ENCODE data around the gene HDAC7. TPM values are rescaled to one million over a fixed set of nuclear protein-coding genes. Genes with fewer than 3 reads are reported as not detected.

HDAC7 gene
- total RNA-seq, 1 donor from 2014 or later, result 7.1 TPM

- FAIRE-seq (no peak), DNase-seq (ENCODE audit: low read depth) (no peak)
- H3K4me3 ChIP-seq (ENCODE audit: low read depth, low read length), result no peak overlapping the region
- TF ChIP-seq CTCF (IDR thresholded peaks at IDR 0.05; ENCODE audit: insufficient read depth, low read length, severe bottlenecking), result no peak
- no peaks in the 10 kb centered on the region for H3K27me3 ChIP-seq (ENCODE audit: control insufficient read depth, insufficient read depth, low read length)
- peaks cover 10% of the 10 kb centered on the region for H3K36me3 ChIP-seq (ENCODE audit: control insufficient read depth, insufficient read depth, low read length)
Observed at GRCh38 chr12:47841501-47841900, 21.8 kb upstream of the HDAC7 start.

- H3K27me3 ChIP-seq (ENCODE audit: control insufficient read depth, insufficient read depth, low read length), result no peaks in the 10 kb centered on the region
- DNase-seq (ENCODE audit: low read depth), result no peak
- no peak for FAIRE-seq
- no peak overlapping the region for H3K4me3 ChIP-seq (ENCODE audit: low read depth, low read length)
- TF ChIP-seq CTCF (IDR thresholded peaks at IDR 0.05; ENCODE audit: insufficient read depth, low read length, severe bottlenecking), result no peak
- peaks cover 5% of the 10 kb centered on the region for H3K36me3 ChIP-seq (ENCODE audit: control insufficient read depth, insufficient read depth, low read length)
Observed at GRCh38 chr12:47840571-47840970, 20.9 kb upstream of the HDAC7 start.

GRCh38 chr12:47839214-47839876 lies 19.6 kb upstream of the HDAC7 start:
- Histone ChIP-seq H3K36me3 (ENCODE audit: control insufficient read depth, insufficient read depth, low read length) (peaks cover 3% of the 10 kb centered on the region), H3K4me3 (ENCODE audit: low read depth, low read length) (no peak overlapping the region), H3K27me3 (ENCODE audit: control insufficient read depth, insufficient read depth, low read length) (no peaks in the 10 kb centered on the region)
- no peak for TF ChIP-seq CTCF (IDR thresholded peaks at IDR 0.05; ENCODE audit: insufficient read depth, low read length, severe bottlenecking)
- FAIRE-seq, result no peak
- no peak for DNase-seq (ENCODE audit: low read depth)

- H3K4me3 ChIP-seq (ENCODE audit: low read depth, low read length), result no peak overlapping the region
- no peaks in the 10 kb centered on the region for H3K27me3 ChIP-seq (ENCODE audit: control insufficient read depth, insufficient read depth, low read length)
- no peaks in the 10 kb centered on the region for H3K36me3 ChIP-seq (ENCODE audit: control insufficient read depth, insufficient read depth, low read length)
- no peak for FAIRE-seq
- TF ChIP-seq CTCF (IDR thresholded peaks at IDR 0.05; ENCODE audit: insufficient read depth, low read length, severe bottlenecking), result peak; percentile 46
- DNase-seq (ENCODE audit: low read depth), result no peak
Observed at GRCh38 chr12:47838286-47838931, 18.7 kb upstream of the HDAC7 start.

- Histone ChIP-seq H3K27me3 (ENCODE audit: control insufficient read depth, insufficient read depth, low read length) (no peaks in the 10 kb centered on the region), H3K36me3 (ENCODE audit: control insufficient read depth, insufficient read depth, low read length) (no peaks in the 10 kb centered on the region), H3K4me3 (ENCODE audit: low read depth, low read length) (no peak overlapping the region)
- peak; percentile 64 for DNase-seq (ENCODE audit: low read depth)
- TF ChIP-seq CTCF (IDR thresholded peaks at IDR 0.05; ENCODE audit: insufficient read depth, low read length, severe bottlenecking), result peak; percentile 73
- no peak for FAIRE-seq
Observed at GRCh38 chr12:47837190-47838171, 17.8 kb upstream of the HDAC7 start.
